Bronchial epithelial cell (primary cell): ENCODE data around the gene TMEM44. TPM values are rescaled to one million over a fixed set of nuclear protein-coding genes. Genes with fewer than 3 reads are reported as not detected.

ENCODE experiments used
- DNase-seq: peaks from one replicate; pipeline ENCODE4 v3.0.0-alpha.2; 2010; ENCODE audit warnings: low read depth
- FAIRE-seq: peaks from 2 replicates; lab custom pipeline; 2011; peaks lifted over from hg19 to GRCh38; lab: Jason Lieb, UNC
- H3K27me3 ChIP-seq: 2 replicates; pipeline ENCODE4 v1.5.1; 2011; ENCODE audit warnings: low read length; ENCODE audit not compliant: control insufficient read depth, insufficient read depth
- H3K36me3 ChIP-seq: 2 replicates; pipeline ENCODE4 v1.5.1; 2011; ENCODE audit warnings: low read length; ENCODE audit not compliant: control insufficient read depth, insufficient read depth
- H3K4me3 ChIP-seq: 2 replicates; pipeline ENCODE4 v1.5.1; 2011; ENCODE audit warnings: mild to moderate bottlenecking, low read depth, low read length, control low read depth
- total RNA-seq: library from RNA; depleted of rRNA; stranded (reverse); fragments of >200 nt; gene quantifications from 2 replicates; pipeline ENCODE4 v1.2.1, GENCODE V29; 2014
- TF ChIP-seq, protein P1 (sequence below): IDR thresholded peaks from 2 replicates; pipeline ENCODE4 v1.5.1; 2011; ENCODE audit warnings: mild to moderate bottlenecking, moderate library complexity, low read length, control low read depth, inconsistent platforms; ENCODE audit not compliant: insufficient read depth, severe bottlenecking

Gene TMEM44
- total RNA-seq, 1 donor from 2014 or later, result 8.4 TPM

DNA sequence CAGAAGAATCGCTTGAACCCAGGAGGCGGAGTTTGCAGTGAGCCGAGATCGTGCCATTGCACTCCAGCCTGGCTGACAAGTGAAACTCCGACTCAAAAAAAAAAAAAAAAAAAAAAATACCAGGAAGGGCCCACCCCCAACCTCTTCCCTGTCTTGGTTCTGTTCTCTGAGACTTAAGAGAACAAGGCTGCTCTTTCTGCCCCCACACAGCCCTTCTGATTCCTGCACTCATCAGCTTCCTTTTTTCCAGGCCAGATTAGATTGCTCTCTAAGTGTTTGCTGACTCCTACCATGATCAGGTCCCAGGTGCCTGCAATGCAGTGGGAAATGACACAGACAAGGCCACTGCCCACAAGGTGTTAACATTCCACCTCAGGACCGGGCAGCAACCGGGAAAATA, 13.0 kb downstream of the TMEM44 start:
- no peak for FAIRE-seq
- TF ChIP-seq, protein P1, sequence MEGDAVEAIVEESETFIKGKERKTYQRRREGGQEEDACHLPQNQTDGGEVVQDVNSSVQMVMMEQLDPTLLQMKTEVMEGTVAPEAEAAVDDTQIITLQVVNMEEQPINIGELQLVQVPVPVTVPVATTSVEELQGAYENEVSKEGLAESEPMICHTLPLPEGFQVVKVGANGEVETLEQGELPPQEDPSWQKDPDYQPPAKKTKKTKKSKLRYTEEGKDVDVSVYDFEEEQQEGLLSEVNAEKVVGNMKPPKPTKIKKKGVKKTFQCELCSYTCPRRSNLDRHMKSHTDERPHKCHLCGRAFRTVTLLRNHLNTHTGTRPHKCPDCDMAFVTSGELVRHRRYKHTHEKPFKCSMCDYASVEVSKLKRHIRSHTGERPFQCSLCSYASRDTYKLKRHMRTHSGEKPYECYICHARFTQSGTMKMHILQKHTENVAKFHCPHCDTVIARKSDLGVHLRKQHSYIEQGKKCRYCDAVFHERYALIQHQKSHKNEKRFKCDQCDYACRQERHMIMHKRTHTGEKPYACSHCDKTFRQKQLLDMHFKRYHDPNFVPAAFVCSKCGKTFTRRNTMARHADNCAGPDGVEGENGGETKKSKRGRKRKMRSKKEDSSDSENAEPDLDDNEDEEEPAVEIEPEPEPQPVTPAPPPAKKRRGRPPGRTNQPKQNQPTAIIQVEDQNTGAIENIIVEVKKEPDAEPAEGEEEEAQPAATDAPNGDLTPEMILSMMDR, result no peak
- DNase-seq, result no peak
- Histone ChIP-seq H3K27me3 (no peaks in the 10 kb centered on the region), H3K4me3 (no peak overlapping the region), H3K36me3 (peaks cover 3% of the 10 kb centered on the region)

DNA sequence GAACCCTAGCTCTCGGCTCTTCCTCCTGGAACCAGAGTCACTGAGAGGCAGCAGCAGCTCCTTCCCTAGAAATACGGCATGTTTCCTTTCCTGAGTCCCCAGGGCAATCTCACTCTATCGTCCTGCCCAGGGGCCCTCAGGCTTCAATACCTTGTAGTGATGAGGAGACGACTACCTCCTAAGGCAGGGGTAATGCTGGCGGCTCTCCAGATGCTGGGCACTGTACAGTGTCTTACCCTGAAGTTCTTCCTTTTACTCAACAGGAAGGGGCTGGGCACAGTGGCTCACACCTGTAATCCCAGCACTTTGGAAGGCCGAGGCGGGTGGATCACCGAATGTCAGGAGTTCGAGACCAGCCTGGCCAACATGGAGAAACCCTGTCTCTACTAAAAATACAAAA, 13.5 kb downstream of the TMEM44 start:
- H3K4me3 ChIP-seq, result no peak overlapping the region
- TF ChIP-seq, protein P1, result no peak
- no peaks in the 10 kb centered on the region for H3K27me3 ChIP-seq
- H3K36me3 ChIP-seq, result no peaks in the 10 kb centered on the region
- no peak for FAIRE-seq
- DNase-seq, result no peak

DNA sequence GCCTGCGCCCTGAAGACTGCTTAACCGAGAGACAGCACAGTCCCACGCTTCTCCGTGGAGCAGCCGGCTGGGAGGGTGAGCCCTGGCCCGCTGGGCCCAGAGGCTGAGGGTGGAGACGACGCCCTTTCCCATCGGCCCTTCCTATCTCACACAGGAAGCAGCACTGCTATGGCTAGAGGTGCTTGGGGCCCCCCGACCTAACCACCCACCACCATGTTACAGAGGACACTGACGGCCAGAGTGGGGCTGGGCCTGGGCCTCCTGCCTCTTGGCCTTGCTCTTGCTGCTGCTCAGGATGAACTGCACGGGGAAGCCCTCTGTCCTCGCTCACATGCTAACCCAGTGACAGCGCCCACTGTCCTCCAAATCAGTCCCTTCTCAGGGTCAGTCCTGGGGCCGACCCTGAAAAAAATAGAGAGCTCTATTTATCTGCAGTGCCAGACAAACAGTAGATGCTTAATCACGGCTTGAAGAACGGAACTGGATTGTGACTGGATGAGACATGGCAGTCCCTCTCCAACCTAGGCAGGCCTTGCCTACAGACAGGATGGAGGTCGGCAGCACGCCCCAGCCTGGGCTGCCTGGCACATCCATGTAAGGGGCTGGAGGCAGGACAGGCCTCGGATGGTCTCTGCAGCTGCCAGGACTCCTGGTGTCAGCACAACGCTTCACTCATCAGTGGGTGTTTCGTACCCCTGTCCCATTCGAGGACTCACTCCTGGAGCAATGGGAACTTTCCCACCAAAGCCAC, 14.2 kb downstream of the TMEM44 start:
- no peak for FAIRE-seq
- Histone ChIP-seq H3K27me3 (no peaks in the 10 kb centered on the region), H3K36me3 (no peaks in the 10 kb centered on the region), H3K4me3 (no peak overlapping the region)
- no peak for DNase-seq
- TF ChIP-seq, protein P1, result no peak

DNA sequence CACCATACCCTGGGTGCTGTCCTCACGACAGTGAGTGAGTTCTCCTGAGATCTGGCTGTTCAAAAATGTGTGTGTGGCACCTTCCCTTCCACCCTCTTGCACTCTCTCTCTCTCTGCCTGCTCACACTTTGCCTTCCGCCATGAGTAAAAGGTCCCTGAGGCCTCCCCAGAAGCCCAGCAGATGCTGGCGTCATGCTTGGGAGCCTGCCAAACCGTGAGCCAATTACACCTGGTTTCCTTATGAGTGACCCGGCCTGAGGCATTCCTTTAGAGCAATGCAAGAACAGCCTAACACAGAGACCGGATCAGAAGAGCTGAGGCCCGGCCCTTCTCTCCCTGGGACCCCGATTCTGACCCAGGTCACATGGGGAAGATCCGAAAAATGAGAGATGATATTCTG, 15.4 kb downstream of the TMEM44 start:
- DNase-seq (peak; percentile 24), FAIRE-seq (no peak)
- Histone ChIP-seq H3K4me3 (no peak overlapping the region), H3K27me3 (no peaks in the 10 kb centered on the region), H3K36me3 (no peaks in the 10 kb centered on the region)
- TF ChIP-seq, protein P1, result no peak

- TF ChIP-seq, protein P1, result no peak
- DNase-seq, result no peak
- H3K27me3 ChIP-seq, result no peaks in the 10 kb centered on the region
- H3K4me3 ChIP-seq, result no peak overlapping the region
- no peaks in the 10 kb centered on the region for H3K36me3 ChIP-seq
- no peak for FAIRE-seq
Observed at GRCh38 chr3:194617143-194617671, 16.0 kb downstream of the TMEM44 start.
